Superior temporal gyrus (tissue), 1 donor: Measurements from ENCODE around the gene MTMR3.
"Not testable (repeated sequence)": the region's sequence is repeated elsewhere in the genome, so short reads cannot be mapped to it uniquely, and the experiment has no call there.

Source experiments
- DNase-seq: peaks from one replicate; pipeline ENCODE4 v3.0.0-alpha.2; 2016; ENCODE audit errors: extremely low spot score

MTMR3 gene

DNA sequence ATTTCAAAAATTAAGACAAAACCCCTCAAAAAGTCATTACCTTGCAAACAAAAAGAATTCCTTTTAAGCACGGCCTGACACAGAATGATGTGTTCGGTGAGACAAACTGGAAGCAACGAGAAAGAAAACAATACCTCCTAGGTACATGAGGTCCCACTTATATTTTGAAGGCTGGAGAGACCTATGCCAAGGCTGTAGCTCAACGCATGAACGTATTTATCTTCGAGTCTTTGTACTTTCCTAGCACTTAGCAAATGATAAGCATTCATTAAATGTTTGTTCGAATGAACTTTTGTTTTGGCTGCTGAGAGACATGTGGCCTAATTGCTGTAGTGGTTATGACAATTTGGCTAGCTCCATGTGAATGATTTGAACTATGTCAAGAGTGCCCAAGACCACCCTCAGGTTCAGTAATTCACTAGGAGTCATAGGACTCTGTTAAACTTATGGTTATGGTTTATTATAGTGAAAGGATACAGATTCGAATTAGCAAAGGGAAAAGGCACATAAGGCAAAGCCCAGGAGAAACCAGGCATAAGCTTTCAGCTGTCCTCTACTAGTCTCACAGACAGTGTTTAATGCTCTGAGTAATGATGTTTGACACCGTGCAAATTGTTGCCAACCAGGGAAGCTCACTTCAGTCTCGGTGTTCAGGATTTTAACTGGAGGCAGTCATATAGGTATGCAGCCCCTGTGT, 171.2 kb downstream of the MTMR3 start:
- no peak for DNase-seq

DNA sequence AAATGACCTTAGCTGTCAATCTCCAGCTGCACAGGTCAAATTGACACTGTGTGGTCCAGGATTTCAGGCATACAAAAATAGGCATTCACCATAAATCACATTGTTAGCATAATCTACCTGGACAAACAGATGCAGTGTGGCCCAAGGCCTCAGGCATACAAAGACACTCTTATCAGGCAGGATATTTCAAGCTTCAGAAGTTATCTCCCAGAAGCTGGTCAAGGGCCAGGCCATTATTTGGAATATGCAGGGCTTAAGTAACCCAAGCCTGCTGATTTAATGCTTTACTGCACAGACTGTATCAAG, 171.7 kb downstream of the MTMR3 start:
- DNase-seq: no peak

DNA sequence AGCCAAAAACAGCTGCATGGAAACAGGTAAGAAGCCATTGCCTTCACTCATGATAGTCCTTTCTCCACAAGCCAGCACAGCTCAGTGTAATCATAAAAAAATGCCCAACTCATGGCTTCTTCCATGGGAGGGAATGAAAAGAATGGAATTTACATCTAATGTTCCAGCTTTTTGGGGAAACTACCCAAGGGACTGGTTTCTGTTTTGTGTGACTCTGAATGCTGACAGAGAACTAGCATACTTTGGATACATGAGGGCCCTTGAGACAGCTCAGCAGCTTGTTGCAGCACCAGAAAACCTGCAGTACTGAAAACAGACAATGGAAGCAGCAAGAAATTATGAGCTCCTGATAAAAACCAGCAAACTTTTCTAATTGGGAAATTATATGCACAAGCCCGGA, 173.0 kb downstream of the MTMR3 start:
- no peak for DNase-seq

DNA sequence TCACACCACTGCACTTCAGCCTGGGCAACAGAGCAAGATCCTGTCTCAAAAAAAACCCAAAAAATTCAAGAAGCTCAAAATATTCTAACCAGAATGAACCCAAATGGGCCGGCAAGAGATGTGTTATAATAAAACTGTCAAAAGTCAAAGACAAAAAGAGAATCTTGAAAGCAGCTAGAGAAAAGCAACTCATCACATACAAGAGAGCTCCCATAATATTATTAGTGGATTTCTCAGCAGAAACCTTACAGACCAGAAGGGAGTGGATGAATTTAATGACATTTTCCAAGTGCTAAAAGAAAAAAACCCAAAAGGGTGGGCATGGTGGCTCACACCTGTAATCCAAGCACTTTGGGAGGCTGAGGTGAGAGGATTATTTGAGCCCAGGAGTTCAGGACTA, 174.4 kb downstream of the MTMR3 start:
- DNase-seq: no peak

DNA sequence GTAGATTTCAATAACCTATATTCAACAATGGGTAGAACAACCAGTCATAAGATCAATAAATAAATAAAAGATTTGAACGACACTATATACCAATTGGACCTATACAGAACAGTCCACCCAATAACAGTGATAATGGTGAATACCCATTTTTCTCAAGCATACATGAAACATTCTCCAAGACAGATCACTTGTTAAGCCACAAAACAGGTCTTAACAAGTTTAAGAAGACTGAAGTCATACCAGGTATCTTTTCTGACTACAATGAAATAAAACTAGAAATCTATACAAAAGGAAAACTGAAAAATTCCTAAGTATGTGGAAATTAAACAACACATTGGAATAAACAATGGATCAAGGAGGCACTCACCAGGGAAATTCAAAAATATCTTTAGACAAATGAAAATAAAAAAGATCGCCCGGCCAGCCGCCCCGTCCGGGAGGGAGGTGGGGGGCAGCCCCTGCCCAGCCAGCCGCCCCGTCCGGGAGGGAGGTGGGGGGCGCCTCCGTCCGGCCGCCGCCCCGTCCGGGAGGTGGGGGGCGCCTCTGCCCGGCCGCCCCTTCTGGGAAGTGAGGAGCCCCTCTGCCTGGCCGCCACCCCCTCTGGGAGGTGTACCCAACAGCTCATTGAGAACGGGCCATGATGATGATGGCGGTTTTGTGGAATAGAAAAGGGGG, 176.5 kb downstream of the MTMR3 start:
- not testable (repeated sequence) for DNase-seq

DNA sequence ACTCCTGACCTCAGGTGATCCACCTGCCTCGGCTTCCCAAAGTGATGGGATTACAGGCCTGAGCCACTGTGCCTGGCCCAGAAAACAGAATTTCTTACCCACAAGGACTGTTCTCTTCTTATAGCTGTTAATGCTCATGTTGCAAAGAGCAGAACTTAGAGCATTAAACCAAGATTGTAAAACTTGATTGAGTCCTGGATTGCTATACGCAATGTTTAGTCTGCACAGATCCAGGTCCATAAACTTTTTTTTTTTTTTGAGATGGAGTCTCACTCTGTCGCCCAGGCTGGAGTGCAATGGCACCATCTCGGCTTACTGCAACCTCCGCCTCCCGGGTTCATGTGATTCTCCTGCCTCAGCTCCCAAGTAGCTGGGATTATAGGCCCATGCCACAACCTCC, 178.1 kb downstream of the MTMR3 start:
- not testable (repeated sequence) for DNase-seq

DNA sequence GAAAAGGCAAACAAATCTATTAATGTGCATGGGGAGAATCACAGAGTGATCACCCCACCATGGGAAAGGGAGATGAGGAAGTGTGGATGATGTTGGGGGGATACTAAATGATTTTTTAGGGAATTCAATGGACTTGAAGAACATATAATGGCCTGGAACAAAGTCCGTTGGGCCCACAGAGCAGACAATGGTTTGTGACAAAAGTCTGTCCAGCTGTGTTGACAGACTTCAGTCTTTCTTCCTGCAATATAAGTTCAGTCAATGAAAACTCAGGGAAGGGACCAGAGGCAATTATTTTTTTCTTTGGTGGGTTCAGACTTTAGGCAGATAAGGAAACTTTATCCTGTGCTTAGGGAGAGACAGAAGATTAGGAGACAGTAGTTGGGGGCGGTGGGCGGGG, 179.3 kb downstream of the MTMR3 start:
- DNase-seq: no peak

DNA sequence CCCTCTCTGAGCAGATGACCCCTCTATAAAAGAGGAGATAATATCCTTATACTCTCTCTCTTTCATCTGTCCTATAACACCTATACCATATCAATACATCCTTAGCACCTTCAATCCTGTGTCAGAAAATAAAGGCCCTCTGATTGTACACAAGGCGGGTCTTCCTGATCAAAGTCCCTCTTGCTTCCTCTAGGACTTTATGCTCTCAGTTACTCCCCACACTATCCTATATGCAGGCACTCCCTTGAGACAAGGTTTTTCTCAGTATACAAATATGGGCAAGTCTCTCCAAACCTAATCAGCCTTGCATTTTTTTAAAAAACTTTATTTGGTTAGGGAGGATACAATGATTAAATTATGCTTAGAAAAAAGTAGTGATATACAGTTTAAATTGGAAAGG, 180.0 kb downstream of the MTMR3 start:
- DNase-seq: no peak

DNA sequence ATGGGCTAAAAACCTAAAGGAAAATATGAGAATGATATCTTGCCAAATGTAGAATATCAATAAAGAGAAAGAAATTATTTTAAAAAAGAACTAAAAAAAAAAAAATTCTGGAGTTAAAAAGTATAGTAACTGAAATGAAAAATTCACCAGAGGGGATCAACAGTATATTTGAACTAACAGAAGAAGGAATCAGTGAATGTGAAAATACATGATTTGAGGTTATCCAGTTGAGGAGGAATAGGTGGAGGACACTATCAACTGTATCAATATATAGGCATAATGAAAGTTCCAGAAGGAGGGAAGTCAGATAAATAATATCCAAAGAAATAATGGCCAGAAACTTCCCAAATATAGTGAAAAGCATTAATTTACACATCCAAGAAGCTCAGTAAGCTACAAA, 181.2 kb downstream of the MTMR3 start:
- no peak for DNase-seq

DNA sequence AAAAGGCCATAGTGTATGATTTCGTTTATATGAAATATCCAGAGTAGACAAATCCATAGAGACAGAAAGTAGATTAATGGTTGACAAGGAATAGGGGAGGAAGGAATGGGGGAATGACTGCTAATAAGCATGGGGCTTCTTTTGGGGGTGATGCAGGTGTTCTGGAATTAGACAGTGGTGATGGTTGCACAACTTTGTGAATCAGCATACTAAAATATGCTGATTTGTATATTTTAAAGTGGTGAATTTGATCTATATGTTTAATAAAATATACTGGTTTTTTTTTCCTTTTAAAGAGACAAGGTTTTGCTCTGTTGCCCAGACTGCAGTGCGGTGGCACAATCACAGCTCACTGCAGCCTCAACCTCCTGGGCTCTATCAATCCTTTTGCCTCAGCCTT, 190.8 kb downstream of the MTMR3 start:
- DNase-seq: no peak

DNA sequence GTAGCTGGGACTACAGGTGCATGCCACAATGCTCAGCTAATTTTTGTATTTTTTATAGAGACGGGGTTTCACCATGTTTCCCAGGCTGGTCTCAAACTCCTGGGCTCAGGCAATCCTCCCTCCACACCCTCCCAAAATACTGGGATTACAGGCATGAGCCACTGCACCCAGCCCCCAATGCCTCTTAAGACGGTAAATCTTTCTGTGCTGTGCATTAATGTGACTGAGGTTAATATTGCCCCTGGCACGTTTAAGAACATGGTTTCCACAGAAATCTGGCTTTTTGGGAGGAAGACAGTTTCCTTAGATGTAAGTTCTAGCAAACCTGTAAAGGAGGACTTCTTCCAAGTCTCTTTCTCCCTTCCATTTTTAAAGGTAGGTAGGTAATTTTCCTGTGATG, 191.2 kb downstream of the MTMR3 start:
- no peak for DNase-seq

DNA sequence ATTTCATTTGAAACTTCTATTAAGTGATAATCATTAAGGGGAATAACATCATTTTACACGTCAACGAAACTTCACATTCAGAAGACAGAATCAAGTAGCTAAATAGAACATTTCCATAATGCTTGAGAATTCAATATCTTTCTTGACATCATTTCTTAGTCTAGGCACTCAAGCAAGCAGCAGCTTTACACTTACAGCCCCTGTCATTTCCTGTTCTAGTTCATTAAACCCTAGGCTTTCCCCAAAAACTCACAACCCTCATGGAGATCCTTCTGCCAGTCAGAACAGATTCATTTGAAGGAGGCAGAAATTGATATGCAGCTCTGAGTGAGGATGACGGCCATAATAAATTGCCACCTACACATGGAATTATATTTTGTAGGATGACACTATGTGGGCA, 192.0 kb downstream of the MTMR3 start:
- DNase-seq: no peak

DNA sequence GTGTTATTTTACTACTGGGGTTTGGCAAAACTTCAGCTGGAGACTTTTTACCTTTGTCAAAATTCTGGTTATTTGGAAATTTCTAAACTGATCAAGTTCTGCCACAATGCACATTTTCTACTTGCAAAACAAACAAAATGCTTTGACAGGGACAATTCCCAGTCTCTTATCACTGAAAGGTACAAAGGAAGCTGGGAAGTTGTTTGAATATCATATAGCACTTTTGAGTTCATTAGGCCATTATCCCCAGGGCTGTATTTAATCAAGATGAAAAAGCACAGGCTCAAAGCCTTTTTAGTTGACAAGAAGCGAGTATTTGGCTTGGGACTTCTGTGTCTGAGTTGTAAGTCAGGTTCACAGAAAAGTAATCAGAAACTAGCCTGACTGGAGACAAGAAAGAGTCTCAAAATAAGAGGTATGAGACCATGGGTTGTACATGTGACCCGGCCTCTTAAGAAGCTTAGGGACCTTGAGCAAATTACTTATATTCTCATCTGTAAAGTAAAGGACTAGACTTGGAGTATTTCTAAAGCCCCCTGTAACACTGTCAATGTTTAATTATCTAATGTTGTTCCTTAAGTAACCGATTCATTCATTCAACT, 194.4 kb downstream of the MTMR3 start:
- no peak for DNase-seq

DNA sequence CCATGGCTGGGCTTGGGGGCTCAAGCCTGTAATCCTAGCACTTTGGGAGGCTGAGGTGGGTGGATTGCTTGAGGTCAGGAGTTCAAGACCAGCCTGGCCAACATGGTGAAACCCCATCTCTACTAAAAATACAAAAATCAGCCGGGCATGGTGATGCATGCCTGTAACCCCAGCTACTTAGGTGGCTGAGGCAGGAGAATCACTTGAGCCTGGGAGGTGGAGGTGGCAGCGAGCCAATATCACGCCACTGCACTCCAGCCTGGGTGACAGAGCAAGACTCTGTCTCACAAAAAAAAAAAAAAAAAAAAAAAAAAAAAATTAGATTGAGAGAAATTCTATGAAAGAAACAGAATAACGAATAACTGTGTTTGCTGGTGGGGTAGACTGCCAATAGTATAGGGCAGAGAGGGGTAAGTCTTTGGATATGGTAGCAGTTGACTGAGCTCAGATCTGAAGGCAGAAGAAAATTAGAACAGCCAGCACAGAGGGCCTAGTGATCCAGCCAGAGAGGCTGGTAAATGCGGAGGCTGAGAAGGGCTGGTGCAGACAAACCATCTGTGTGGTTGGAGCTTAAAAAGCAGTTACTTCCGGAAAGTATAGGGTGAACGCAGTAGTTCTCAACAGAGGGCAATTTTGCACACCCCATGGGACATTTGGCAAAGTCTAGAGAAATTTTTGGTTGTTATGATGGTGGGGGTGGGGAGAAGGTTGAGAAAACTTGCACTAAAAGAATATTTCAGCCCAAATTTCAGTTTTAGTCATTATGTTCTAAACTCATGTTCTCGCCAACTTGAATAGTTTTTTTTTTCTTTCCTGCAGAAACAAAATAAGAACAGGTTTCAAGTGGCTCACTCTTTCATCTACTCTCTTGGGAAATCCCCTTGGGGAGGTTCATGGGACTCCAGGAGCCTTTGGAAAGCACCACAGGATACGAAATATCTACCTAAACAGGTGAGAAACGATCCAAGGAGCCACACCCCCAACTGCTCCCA, 195.6 kb downstream of the MTMR3 start:
- peak; percentile 34 for DNase-seq

DNA sequence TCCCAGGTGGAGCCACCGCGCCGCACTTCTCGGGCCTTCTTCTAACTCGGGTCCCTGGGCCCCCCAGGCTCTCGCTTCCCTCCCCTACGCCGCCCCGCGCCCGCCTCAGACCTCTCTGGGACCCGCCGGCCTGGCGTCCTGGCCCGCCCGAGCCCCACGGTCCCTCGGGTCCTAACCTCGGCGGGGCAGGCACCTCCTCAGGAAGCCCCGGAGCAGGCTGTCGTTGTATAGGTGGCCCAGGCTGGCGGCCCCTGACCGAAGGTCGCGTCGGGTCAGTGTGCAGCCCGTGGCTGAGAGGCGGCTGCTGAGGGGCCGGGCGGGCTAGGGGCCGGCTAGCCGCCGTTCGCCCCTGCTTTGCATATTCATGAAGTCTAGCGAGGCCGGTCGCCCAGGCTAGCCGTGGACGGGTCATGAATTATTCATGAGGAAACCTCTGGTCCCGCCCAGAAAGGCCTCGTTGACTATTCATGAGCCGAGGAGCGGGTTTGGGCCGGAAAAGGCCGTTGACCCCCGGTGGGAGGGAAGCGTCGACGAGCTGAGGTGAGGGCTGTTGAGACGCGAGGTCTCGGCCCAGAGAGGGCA, 197.1 kb downstream of the MTMR3 start, which contains the start of gene HORMAD2:
HORMAD2 (plus strand) TSS at position 513 of the 582 bp plus-strand sequence. CDS start 13,489 bp downstream, outside the sequence.
- DNase-seq: no peak
